SK-N-DZ (cell line): ENCODE data around the gene ABCC11.
"Not testable (repeated sequence)": the region's sequence is repeated elsewhere in the genome, so short reads cannot be mapped to it uniquely, and the experiment has no call there.

ENCODE experiments used
- DNase-seq: peaks from one replicate; pipeline ENCODE4 v3.0.0-alpha.2; 2015; ENCODE audit warnings: low spot score

ABCC11 gene

GRCh38 chr16:48203974-48204824 lies 43.1 kb downstream of the ABCC11 start:
- DNase-seq: no peak

GRCh38 chr16:48201515-48202201 lies 45.7 kb downstream of the ABCC11 start:
- DNase-seq: no peak

- DNase-seq: no peak
Observed at GRCh38 chr16:48197294-48197693, 50.0 kb downstream of the ABCC11 start.

- DNase-seq: no peak
Observed at GRCh38 chr16:48194828-48195556, 52.3 kb downstream of the ABCC11 start.

- no peak for DNase-seq
Observed at GRCh38 chr16:48193846-48194245, 53.5 kb downstream of the ABCC11 start.

GRCh38 chr16:48188449-48189102 lies 58.8 kb downstream of the ABCC11 start:
- DNase-seq: no peak

- no peak for DNase-seq
Observed at GRCh38 chr16:48187779-48188178, 59.6 kb downstream of the ABCC11 start.

- no peak for DNase-seq
Observed at GRCh38 chr16:48184681-48185080, 62.7 kb downstream of the ABCC11 start.

- DNase-seq: no peak
Observed at GRCh38 chr16:48182979-48183537, 64.3 kb downstream of the ABCC11 start.

GRCh38 chr16:48181746-48182520 lies 65.4 kb downstream of the ABCC11 start:
- DNase-seq: not testable (repeated sequence)

- no peak for DNase-seq
Observed at GRCh38 chr16:48180868-48181480, 66.4 kb downstream of the ABCC11 start.

- DNase-seq: no peak
Observed at GRCh38 chr16:48176635-48177408, 70.5 kb downstream of the ABCC11 start.

- no peak for DNase-seq
Observed at GRCh38 chr16:48173889-48174288, 73.5 kb downstream of the ABCC11 start.

GRCh38 chr16:48172682-48173081 lies 74.7 kb downstream of the ABCC11 start:
- DNase-seq: no peak

- no peak for DNase-seq
Observed at GRCh38 chr16:48169896-48170295, 77.4 kb downstream of the ABCC11 start.

GRCh38 chr16:48168075-48168474 lies 79.3 kb downstream of the ABCC11 start:
- DNase-seq: no peak

GRCh38 chr16:48166617-48167016 lies 80.7 kb downstream of the ABCC11 start:
- DNase-seq: not testable (repeated sequence)

GRCh38 chr16:48165961-48166578 lies 81.3 kb downstream of the ABCC11 start:
- no peak for DNase-seq
